OCI-LY1 (cell line): ENCODE results near the gene HERC6.

ENCODE experiments used
- H2AFZ ChIP-seq: fragments of 200-600 bp; sonication (generic), shearing (Covaris generic); 2 replicates; pipeline ENCODE4 v1.6.0; 2014; ENCODE audit warnings: antibody characterized with exemption, mild to moderate bottlenecking, low read length
- H3F3A ChIP-seq: fragments of 200-600 bp; sonication (generic), shearing (Covaris generic); 2 replicates; pipeline ENCODE4 v1.6.0; 2014; ENCODE audit warnings: mild to moderate bottlenecking, antibody characterized with exemption, low read length, moderate library complexity; ENCODE audit not compliant: insufficient read depth
- H3K27ac ChIP-seq: fragments of 200-600 bp; sonication (generic); 2 replicates; pipeline ENCODE4 v1.5.1; 2014; ENCODE audit warnings: low read length, mixed run types, mild to moderate bottlenecking, low read depth; ENCODE audit not compliant: poor library complexity, severe bottlenecking
- H3K27me3 ChIP-seq: fragments of 200-600 bp; sonication (generic); 2 replicates; pipeline ENCODE4 v1.6.0; 2014; ENCODE audit warnings: antibody characterized with exemption, mild to moderate bottlenecking, low read length, moderate library complexity; ENCODE audit not compliant: insufficient read depth
- H3K36me3 ChIP-seq: fragments of 200-600 bp; sonication (generic); 2 replicates; pipeline ENCODE4 v1.6.1; 2014; ENCODE audit warnings: mild to moderate bottlenecking, antibody characterized with exemption, low read length, moderate library complexity, mixed read lengths; ENCODE audit not compliant: insufficient read depth
- H3K4me1 ChIP-seq: fragments of 200-600 bp; sonication (generic); 2 replicates; pipeline ENCODE4 v1.5.1; 2014; ENCODE audit warnings: mild to moderate bottlenecking, low read length, moderate library complexity; ENCODE audit not compliant: insufficient read depth, severe bottlenecking
- H3K4me2 ChIP-seq: fragments of 200-600 bp; sonication (generic), shearing (Covaris generic); 2 replicates; pipeline ENCODE4 v1.6.1; 2014; ENCODE audit warnings: low read length
- H3K4me3 ChIP-seq: fragments of 200-600 bp; sonication (generic); 2 replicates; pipeline ENCODE4 v1.5.1; 2014; ENCODE audit warnings: low read length, low read depth, mild to moderate bottlenecking, mixed read lengths; ENCODE audit not compliant: poor library complexity, severe bottlenecking
- H3K79me2 ChIP-seq: fragments of 200-600 bp; shearing (Covaris generic); 2 replicates; pipeline ENCODE4 v1.6.1; 2016; ENCODE audit warnings: mixed run types, low read length, mixed read lengths; ENCODE audit not compliant: insufficient read depth
- H3K9ac ChIP-seq: fragments of 200-600 bp; sonication (generic), shearing (Covaris generic); 2 replicates; pipeline ENCODE4 v1.6.1; 2014; ENCODE audit warnings: mild to moderate bottlenecking, low read length, mixed read lengths
- H3K9me2 ChIP-seq: fragments of 200-600 bp; sonication (generic), shearing (Covaris generic); 2 replicates; pipeline ENCODE4 v1.6.1; 2014; ENCODE audit warnings: low read depth, mild to moderate bottlenecking, low read length, mixed read lengths
- H3K9me3 ChIP-seq: fragments of 200-600 bp; shearing (Covaris generic); 2 replicates; pipeline ENCODE4 v1.6.1; 2014; ENCODE audit warnings: low read length, mixed read lengths
- H4K20me1 ChIP-seq: fragments of 200-600 bp; sonication (generic), shearing (Covaris generic); 2 replicates; pipeline ENCODE4 v1.6.0; 2016; ENCODE audit warnings: mild to moderate bottlenecking, low read length; ENCODE audit not compliant: insufficient read depth
- EZH2 ChIP-seq: fragments of 200-600 bp; sonication (generic), shearing (Covaris generic); IDR thresholded peaks from 2 replicates; pipeline ENCODE4 v1.8.0; 2017; ENCODE audit warnings: borderline replicate concordance, mixed run types, mild to moderate bottlenecking, antibody characterized with exemption, low read length, moderate library complexity, mixed read lengths
- TF ChIP-seq, protein P1 (sequence below): fragments of 200-600 bp; sonication (generic), shearing (Covaris generic); IDR thresholded peaks from 2 replicates; pipeline ENCODE4 v1.5.1; 2017; ENCODE audit warnings: mild to moderate bottlenecking, antibody characterized with exemption, low read length, moderate library complexity, mixed read lengths

HERC6 gene

DNA sequence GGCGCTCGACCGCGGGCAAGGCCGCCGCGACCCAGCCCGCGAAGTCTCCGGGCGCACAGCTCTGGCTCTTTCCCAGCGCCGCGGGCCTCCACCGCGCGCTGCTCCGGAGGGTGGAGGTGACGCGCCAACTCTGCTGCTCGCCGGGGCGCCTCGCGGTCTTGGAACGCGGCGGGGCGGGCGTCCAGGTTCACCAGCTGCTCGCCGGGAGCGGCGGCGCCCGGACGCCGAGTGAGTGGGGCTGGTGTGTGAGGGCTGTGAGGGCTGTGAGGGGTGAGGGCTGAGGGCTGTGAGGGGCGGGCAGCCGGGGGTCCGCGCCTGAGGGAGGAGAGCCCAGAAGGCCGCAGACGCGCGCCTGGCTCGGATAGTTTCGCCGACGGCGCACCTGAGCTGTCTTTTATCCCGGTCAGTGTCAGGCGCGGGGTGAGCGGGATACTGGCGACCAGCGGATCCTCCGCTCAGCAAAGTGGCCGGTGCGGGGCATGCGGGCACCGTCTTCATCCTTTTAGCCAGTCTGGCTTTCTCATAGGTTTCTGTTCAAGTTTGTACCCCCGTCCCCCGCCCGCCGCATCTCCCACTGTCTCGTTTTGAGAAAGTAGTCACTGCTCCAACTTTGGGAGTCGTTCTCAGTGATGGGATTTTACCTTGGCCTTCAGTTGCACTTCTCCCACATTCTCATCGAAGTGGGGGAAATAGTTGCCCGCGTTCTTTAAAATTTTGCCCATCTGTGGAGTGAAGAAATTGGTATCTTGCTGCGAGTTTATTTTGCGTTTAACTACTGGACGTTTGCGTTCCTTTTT lies 78.9 kb downstream of the HERC6 start:
- Histone ChIP-seq H3K27ac (no peak overlapping the region), H3K9me2 (no peaks in the 10 kb centered on the region), H3F3A (no peaks in the 10 kb centered on the region), H3K9me3 (no peaks in the 10 kb centered on the region), H3K4me1 (no peaks in the 10 kb centered on the region), H3K4me2 (no peak overlapping the region), H3K4me3 (no peak overlapping the region), H3K36me3 (no peaks in the 10 kb centered on the region), H2AFZ (no peak overlapping the region), H3K27me3 (no peaks in the 10 kb centered on the region), H4K20me1 (no peaks in the 10 kb centered on the region), H3K9ac (no peak overlapping the region), H3K79me2 (no peaks in the 10 kb centered on the region)
- TF ChIP-seq, protein P1, sequence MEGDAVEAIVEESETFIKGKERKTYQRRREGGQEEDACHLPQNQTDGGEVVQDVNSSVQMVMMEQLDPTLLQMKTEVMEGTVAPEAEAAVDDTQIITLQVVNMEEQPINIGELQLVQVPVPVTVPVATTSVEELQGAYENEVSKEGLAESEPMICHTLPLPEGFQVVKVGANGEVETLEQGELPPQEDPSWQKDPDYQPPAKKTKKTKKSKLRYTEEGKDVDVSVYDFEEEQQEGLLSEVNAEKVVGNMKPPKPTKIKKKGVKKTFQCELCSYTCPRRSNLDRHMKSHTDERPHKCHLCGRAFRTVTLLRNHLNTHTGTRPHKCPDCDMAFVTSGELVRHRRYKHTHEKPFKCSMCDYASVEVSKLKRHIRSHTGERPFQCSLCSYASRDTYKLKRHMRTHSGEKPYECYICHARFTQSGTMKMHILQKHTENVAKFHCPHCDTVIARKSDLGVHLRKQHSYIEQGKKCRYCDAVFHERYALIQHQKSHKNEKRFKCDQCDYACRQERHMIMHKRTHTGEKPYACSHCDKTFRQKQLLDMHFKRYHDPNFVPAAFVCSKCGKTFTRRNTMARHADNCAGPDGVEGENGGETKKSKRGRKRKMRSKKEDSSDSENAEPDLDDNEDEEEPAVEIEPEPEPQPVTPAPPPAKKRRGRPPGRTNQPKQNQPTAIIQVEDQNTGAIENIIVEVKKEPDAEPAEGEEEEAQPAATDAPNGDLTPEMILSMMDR, result no peak
- no peak for TF ChIP-seq EZH2

- no peak overlapping the region for H3K9ac ChIP-seq
- H4K20me1 ChIP-seq, result no peaks in the 10 kb centered on the region
- H2AFZ ChIP-seq, result no peak overlapping the region
- no peaks in the 10 kb centered on the region for H3F3A ChIP-seq
- no peak overlapping the region for H3K27ac ChIP-seq
- no peaks in the 10 kb centered on the region for H3K4me1 ChIP-seq
- H3K9me2 ChIP-seq, result no peaks in the 10 kb centered on the region
- no peaks in the 10 kb centered on the region for H3K9me3 ChIP-seq
- no peaks in the 10 kb centered on the region for H3K79me2 ChIP-seq
- H3K36me3 ChIP-seq, result no peaks in the 10 kb centered on the region
- H3K4me2 ChIP-seq, result no peak overlapping the region
- H3K4me3 ChIP-seq, result no peak overlapping the region
- H3K27me3 ChIP-seq, result no peaks in the 10 kb centered on the region
- TF ChIP-seq EZH2, result no peak
- TF ChIP-seq, protein P1, result no peak
These were observed 79.6 kb downstream of the HERC6 start for GRCh38 chr4:88458104-88458740.

DNA sequence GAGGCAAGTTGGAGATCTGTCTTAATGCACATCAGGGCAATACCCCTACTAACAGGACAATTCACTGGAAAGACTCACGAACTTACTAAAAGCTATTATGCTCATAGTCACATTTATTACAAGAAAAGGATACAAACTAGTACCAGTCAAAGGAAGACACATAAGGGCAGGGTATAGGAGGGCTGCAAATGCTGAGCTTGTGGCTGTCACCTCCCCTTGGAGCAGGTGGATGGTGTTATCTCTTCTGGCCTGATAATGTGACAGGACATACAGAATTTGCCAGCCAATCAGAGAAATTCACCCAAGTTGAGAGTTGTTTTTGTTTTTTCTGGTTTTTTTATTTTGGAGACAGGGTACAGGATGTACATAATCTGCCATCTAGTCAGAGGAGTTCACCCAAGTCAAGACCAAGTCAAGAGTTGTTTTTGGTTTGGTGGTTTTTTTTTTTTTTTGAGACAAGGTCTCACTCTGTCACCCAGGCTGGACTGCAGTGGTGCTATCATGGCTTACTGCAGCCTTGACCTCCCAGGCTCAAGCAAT lies 87.1 kb downstream of the HERC6 start:
- no peak overlapping the region for H3K4me3 ChIP-seq
- H3K27me3 ChIP-seq, result no peaks in the 10 kb centered on the region
- no peaks in the 10 kb centered on the region for H3K36me3 ChIP-seq
- no peak overlapping the region for H3K4me2 ChIP-seq
- no peak overlapping the region for H2AFZ ChIP-seq
- H4K20me1 ChIP-seq, result no peaks in the 10 kb centered on the region
- no peaks in the 10 kb centered on the region for H3F3A ChIP-seq
- H3K27ac ChIP-seq, result no peak overlapping the region
- H3K9ac ChIP-seq, result no peak overlapping the region
- no peaks in the 10 kb centered on the region for H3K4me1 ChIP-seq
- no peaks in the 10 kb centered on the region for H3K9me2 ChIP-seq
- H3K9me3 ChIP-seq, result no peaks in the 10 kb centered on the region
- no peak for TF ChIP-seq EZH2
- TF ChIP-seq, protein P1, result no peak
- H3K79me2 ChIP-seq, result no peaks in the 10 kb centered on the region
